T47D (cell line): ENCODE measurements around the gene PGC.

Experiments used
- DNase-seq, 2 experiments: peaks; one replicate each; pipeline versions ENCODE4 v3.0.0 to v3.0.0-alpha.2; 2011 to 2012; ENCODE audit warnings: low read depth in 1 of 2, low spot score in 1 of 2
- JUND ChIP-seq: IDR thresholded peaks from 2 replicates; pipeline ENCODE4 v1.6.1; 2012; ENCODE audit warnings: low read depth
- in situ Hi-C: cut with HindIII; loops from 2 replicates; pipeline ENCODE4 v1.10.0; 2016; ENCODE audit warnings: low sequenced_read_pairs, low pct_unique_long_range_greater_than_20kb

The PGC gene

DNA sequence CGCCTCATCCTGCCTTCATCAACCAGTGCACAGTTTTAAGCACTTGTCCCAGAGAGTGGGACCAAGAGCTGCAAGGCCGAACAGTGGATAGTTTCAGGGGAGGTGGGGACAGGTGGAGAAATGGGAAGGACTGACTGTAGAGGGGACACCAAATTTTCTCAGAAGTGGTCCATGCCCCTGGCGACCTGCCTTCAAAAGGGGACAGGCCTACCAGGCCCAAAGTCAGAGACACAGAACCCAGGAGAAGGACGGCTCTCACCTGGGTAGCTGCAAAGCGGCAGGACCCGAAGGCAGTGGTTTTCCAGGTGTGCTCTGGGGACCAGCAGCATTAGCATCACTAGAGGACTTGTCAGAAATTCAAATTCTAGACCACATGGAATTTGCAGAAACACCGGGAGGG, 17.6 kb downstream of the PGC start:
- no peak for TF ChIP-seq JUND
- in situ Hi-C loops: no loop called here
- DNase-seq: no peak

DNA sequence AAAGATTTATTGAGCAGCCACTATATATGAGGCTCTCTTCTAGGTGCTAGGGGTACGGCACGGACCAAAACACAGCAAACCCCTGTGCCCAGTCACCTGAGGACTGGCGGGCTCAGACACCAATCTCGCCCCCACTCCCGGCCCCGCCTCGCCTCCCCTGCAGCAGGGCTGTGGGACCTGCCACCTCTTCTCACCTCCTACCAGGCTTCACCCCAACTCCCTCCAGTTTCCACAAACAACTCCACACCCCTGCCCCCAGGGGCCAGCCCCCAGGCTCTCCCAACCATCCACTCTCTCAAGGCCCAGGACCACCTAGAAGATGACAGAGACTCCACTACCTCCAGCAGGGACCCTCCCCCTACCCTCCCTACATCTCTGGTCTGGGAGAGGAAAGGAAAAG, 18.2 kb downstream of the PGC start:
- no peak for TF ChIP-seq JUND
- in situ Hi-C loops: no loop called here

DNA sequence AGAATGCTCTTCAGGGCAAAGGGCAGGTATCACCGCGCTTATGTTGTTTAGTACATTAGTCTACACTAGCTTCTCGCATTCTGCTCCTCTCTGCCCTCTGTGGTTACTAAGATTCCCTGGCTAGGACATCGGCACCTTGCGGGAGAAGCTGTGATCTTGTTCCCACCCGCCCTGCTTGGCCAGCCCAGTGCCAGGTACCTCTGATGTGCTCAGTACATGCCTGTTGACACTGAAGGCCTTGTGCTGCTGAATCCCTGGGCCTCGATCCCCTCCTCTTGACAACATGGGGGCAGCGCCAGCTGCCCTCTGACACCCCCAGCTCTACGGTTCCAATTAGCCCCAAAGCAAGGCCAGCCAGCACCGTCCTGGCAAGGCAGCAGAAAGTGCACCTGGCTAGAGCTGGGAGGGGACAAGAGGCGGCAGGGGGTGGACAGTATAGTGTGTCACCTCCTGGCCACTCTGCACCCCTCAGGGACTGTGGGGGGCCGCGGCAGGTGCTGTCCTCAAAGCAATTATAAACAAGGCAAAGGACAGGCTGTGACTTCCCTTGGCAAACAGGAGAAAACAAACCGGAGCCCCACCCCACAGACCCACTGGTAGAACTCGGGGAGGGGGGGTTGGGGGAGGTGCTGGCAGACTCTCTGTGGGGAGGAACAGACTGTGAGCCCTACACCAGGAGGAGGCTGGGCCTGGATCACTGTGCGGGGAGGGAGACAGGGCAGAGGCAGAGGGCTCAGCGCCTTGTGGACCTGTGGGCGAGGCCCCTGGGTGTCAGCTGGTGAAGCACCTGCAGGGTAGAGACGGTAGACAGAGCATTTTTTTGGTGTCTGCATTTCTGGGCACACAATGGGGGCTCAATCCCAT, 18.9 kb downstream of the PGC start:
- no peak for TF ChIP-seq JUND
- DNase-seq: no peak
- in situ Hi-C loops: no loop called here

More for the DNA sequence above, 18.2 kb downstream of the PGC start:
- no peak for DNase-seq

DNA sequence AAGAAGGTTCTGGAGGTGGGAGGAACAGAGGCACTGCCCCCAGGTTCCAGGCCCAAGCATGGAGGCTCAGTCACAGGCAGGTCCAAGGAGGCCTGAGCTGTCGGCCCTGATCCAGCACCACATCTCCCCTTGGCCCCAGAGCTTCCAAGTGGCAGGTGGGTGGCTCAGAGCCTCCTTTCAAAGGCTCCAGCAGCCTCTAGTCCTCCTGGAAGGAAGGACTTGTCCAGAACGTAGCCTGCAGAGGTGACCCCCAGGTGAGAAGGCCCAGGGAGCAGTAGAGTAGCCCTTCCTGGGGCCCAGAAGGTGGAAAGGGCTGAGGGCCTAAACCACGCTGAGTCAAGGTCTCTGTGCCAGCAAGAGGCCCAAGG, 19.5 kb downstream of the PGC start:
- in situ Hi-C loops: no loop called here
- no peak for DNase-seq
- TF ChIP-seq JUND: no peak

DNA sequence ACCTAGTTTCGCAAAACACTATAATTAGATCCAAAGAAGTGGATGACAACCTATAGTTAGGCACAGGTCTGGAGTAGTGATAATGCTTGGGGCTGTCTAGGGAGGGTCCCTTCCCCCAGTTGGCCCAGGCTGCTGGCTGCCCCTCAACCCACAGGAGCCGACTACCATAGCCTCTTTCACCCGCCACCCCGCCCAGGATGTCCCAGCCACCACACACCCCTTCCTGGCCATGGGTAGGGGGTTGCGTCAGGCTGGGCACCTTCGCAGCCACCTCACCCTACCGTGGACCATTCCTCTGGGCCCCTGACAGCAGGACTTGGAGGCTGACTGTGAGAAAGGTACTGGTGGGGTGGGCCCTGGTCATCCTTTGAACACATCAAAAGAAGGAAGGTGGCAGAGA, 20.3 kb downstream of the PGC start:
- no peak for DNase-seq
- no peak for TF ChIP-seq JUND
- in situ Hi-C loops: no loop called here

DNA sequence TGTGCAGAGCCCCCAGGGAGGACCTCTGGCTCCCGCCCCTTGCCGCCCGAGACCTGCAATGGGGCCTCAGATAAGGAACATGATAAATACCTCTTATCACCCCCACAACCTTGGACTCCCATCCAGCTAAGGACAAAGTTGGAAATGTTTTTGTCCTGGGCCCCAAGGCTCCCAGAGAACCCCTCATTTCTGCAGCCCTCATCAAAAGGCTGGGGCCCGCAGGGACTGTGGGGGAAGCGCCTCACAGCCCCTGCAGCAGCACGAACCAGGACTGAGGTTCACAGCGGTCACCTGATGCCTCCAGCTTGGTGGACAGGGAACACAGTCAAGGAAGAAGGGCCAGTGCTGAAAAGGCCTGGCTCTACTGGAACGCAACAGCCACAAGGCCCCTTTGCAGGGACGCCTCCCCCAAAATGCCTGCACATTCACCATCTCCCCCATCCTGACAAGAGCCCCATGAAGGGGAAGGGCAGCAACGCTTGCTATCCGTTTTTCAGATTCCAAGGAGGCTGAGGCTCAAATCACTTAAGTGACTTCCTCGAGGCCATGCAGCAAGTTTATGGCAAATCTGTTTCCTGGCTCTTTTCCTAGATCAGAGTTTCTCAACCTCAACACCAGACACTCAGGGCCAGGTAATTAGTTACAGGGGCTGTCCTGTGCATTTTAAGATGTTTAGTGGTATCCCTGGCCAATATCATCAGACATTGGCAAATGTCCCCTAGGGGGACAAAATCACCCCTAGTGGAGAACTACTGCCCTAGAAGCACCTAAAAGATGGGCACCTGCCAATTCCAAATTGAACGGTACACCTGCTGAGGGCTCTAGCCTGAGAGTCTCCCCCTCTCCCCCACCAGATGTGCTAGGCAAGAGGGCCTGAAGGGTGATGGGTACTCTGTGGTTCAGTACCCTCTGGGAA, 22.4 kb downstream of the PGC start:
- in situ Hi-C loops: no loop called here
- no peak for DNase-seq
- no peak for TF ChIP-seq JUND

DNA sequence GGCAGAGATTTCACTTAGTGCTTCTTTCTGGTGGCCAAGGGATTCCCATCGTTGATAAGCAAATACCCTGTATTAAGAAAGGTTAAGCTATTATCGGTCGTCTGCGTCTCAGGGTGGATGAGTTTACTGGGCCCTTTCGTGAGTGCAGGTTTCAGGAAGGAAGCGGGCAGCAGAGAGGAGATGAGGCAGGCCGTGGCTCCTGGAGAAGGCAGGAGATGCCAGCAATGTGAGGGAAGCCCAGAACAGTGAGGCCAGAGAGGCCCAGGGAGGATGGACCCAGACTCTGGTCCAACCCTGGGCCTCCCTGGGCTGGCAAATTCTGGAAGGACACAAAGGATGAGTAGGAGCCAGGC, 23.0 kb downstream of the PGC start:
- DNase-seq: no peak
- in situ Hi-C loops: no loop called here
- TF ChIP-seq JUND: no peak

DNA sequence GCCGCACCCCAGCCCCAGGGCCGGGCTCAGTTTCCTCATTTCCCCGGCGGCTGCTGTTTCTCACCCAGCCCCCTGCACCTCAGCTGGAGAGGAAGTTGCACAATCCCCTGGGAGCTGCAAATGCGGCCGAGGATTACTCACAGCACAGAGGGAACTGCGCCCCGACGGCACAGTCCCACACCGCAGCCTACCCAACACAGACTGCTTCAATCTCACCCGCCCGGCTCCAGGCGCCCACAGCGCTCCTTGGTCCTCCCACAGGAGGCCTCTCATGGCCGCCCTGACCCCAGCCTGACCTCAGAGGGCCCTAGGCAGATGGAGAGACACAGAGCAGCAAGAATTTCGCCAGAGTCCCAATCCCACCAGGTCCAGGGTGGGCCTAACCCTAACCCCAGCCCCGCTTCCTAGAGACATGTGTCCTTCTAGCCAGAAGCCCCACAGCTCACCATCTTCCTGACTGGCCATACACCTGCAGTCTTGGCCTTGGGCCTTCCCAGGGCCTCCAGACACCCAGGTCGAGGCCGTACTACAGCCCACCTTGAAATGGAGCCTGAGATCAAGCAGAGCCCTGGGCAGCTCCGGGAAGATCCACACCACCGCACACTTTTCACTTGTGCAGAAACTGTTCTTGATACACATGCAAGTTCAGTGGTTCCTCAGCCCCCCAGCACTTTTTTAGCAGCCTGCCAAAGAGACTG, 23.5 kb downstream of the PGC start:
- no peak for DNase-seq
- in situ Hi-C loops: no loop called here
- no peak for TF ChIP-seq JUND

DNA sequence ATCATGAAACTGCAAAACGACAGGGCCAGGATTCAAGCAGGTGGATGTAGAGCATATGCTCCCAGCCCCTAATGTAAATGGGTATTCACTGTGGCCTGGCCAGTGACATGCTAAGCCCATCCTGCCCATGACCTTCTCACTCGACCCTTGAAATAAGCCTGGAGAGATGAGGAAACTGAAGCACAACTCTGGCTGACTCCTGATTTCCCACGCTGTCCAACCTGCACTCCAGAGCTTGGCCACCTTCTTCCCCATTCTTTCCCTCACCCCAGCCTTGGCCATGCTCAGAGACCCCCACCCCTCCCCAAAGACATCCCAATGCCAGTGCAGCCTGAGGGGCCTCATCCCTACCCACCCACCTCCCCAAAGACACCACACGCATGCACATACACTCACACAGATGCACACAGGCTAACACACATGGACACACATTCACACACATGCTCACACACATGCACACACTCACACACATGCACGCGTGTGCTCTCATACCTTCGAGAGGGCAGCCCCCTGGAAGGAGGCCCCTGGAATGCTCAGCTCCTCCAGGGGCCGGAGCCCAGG, 24.1 kb downstream of the PGC start:
- no peak for DNase-seq
- no peak for TF ChIP-seq JUND
- in situ Hi-C loops: no loop called here

DNA sequence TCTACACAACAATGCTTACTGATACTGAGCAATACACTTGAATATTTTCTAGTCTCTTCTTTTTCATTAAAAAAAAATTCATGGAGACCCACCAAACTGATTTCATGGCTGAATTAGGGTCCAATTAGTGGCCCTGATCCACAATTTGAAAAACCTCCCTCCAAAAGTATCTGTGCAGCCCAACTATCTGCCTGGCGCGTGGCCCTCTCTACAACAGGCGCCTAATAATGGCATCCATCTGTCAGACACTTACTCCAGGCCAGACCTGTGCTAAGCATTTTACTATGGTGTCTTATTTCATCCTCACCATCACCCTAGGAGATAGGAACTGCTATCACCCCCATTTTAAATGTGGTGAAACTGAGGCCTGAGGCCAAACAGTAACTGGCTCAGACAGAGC, 25.8 kb downstream of the PGC start:
- no peak for DNase-seq
- in situ Hi-C loops: no loop called here
- TF ChIP-seq JUND: no peak

DNA sequence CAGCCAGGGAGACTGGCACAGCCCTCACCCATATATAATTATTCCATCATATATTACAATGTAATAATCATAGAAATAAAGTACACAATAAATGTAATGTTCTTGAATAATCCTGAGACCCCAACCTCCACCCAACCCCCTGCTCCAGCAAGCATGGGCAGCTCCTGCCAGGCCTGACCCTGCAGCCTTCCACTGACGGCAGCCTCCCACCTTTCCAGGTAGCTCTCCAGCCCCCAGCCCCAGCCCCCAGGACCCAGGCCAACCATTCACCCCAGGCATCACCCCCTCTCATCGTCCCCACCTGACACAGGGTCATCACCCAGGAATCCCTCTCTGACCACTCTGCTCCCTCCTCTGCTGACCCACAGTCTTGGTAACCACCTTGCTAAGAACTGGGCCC, 26.4 kb downstream of the PGC start:
- TF ChIP-seq JUND: no peak
- in situ Hi-C loops: no loop called here
- no peak for DNase-seq

DNA sequence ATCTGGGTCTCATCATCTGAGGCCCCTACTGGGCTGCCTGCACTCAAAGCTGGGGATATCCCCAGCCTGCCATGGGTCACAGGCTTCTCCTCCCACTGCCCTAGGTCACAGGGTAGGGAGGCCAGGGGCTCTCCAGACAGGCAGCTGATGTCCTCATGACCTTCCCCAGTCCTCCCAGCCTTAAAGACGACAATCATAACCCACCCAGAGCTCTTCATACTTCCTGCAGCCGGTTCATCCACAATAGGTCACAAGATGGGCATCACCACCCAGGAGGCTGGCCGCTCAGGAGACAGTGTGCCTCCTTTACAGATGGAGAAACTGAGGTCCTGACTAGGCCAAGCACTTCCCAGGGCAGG, 27.0 kb downstream of the PGC start:
- DNase-seq: no peak
- in situ Hi-C loops: no loop called here
- no peak for TF ChIP-seq JUND
